HG03097 (cell line): ENCODE data around the gene HOXA11.

Source experiments
- ATAC-seq: cut with Tn5 transposase; IDR thresholded peaks from one replicate; pipeline ENCODE4 v1.9.1; 2021; ENCODE audit not compliant: unreplicated experiment, low FRiP score

The HOXA11 gene

GRCh38 chr7:27182285-27182841 is 2.7 kb downstream of the HOXA11 start:
- no peak for ATAC-seq

GRCh38 chr7:27181795-27182275 is 3.2 kb downstream of the HOXA11 start:
- ATAC-seq = no peak

GRCh38 chr7:27180431-27181420 is 4.3 kb downstream of the HOXA11 start:
- no peak for ATAC-seq

GRCh38 chr7:27179503-27180430 is 5.3 kb downstream of the HOXA11 start:
- no peak for ATAC-seq

GRCh38 chr7:27179030-27179429 is 6.0 kb downstream of the HOXA11 start:
- no peak for ATAC-seq

GRCh38 chr7:27178366-27178765 is 6.7 kb downstream of the HOXA11 start:
- no peak for ATAC-seq

GRCh38 chr7:27177795-27178320 is 7.2 kb downstream of the HOXA11 start:
- no peak for ATAC-seq

GRCh38 chr7:27176962-27177794 is 7.9 kb downstream of the HOXA11 start:
- no peak for ATAC-seq

- ATAC-seq = no peak
These were observed 8.5 kb downstream of the HOXA11 start for GRCh38 chr7:27176524-27176845.

GRCh38 chr7:27175626-27176523 is 9.2 kb downstream of the HOXA11 start:
- ATAC-seq = no peak

GRCh38 chr7:27174874-27175625 is 10.0 kb downstream of the HOXA11 start:
- ATAC-seq = no peak

GRCh38 chr7:27173956-27174873 is 10.8 kb downstream of the HOXA11 start, which contains the start of gene HOXA10:
TSS of gene HOXA10 (minus strand) at chr7:27174320. CDS start at chr7:27174306, 14 bp downstream.
- ATAC-seq = no peak

GRCh38 chr7:27173511-27173955 is 11.5 kb downstream of the HOXA11 start:
- no peak for ATAC-seq

GRCh38 chr7:27172823-27173510 is 12.1 kb downstream of the HOXA11 start:
- ATAC-seq = no peak

- ATAC-seq = no peak
These were observed 12.7 kb downstream of the HOXA11 start for GRCh38 chr7:27172315-27172774.

- no peak for ATAC-seq
These were observed 13.3 kb downstream of the HOXA11 start for GRCh38 chr7:27171637-27172314.
